M059J (cell line): ENCODE results near the gene SAMD11. TPM values are rescaled to one million over a fixed set of nuclear protein-coding genes. Genes with fewer than 3 reads are reported as not detected.

ENCODE experiments used
- DNase-seq: peaks from one replicate; pipeline ENCODE4 v3.0.0-alpha.2; 2012; ENCODE audit warnings: low read depth
- total RNA-seq: library from RNA; depleted of rRNA; stranded (reverse); fragments of >200 nt; shearing (Covaris generic); gene quantifications from 2 replicates; pipeline ENCODE4 v1.2.3, GENCODE V29; 2014

SAMD11 gene
- total RNA-seq, 1 experiment from 2014 or later, result 59.8 TPM

GRCh38 chr1:917466-918091 is 6.1 kb upstream of the SAMD11 start:
- DNase-seq, result no peak

- no peak for DNase-seq
Observed at GRCh38 chr1:918353-918752, 5.4 kb upstream of the SAMD11 start.

- DNase-seq, result no peak
Observed at GRCh38 chr1:918843-919242, 4.9 kb upstream of the SAMD11 start.

DNA sequence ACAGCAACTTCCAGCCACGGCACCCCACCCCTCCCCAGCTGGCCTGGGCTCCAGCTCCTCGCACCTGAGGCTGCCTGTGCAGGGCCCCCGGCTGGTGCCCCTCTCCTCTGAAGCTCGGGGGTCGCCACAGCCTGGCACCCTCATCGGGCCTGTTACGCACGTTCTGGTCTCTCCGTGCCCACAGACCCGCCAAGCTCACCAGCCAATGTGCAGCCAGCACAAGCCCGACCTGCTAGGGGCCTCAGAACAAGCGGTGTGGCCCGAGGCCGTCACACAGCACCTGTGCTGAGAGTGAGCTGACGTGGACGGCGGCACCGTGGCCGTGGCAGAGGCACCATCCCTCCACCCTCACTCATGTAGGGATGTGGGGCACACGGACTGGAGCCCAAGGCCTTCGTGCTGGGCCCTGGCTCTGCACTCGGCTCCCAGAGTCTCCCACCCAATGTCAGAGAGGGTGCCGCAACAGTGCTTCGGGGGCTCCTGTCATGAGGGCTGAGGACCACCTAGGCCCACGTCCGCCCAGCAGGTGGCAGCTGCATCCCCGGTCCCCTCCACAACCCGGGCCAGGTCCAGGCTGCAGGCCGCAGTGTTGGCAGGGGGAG is 4.4 kb upstream of the SAMD11 start:
- no peak for DNase-seq

DNA sequence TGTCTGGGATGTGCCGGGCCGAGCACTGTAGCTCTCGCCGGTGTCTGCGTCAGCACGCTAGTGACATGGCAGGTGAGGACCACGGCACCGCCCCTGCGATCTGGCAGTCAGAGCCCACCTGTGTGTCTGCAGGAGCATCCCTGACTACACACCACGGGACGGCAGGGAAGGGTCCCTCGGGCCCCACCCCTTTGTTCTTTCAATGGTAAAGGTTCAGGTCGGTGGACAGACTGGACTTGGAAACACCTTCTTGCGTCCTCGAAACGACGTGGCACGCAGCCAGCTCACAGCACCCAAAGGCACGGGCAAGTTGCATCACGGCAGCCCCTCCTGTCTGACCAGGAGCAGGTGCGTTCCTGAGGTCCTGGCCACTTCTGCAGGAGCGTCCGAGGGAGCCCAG is 3.7 kb upstream of the SAMD11 start:
- DNase-seq, result no peak

- no peak for DNase-seq
Observed at GRCh38 chr1:920521-920920, 3.2 kb upstream of the SAMD11 start.

- DNase-seq, result peak; percentile 82
Observed at GRCh38 chr1:921011-921837, 2.5 kb upstream of the SAMD11 start.

DNA sequence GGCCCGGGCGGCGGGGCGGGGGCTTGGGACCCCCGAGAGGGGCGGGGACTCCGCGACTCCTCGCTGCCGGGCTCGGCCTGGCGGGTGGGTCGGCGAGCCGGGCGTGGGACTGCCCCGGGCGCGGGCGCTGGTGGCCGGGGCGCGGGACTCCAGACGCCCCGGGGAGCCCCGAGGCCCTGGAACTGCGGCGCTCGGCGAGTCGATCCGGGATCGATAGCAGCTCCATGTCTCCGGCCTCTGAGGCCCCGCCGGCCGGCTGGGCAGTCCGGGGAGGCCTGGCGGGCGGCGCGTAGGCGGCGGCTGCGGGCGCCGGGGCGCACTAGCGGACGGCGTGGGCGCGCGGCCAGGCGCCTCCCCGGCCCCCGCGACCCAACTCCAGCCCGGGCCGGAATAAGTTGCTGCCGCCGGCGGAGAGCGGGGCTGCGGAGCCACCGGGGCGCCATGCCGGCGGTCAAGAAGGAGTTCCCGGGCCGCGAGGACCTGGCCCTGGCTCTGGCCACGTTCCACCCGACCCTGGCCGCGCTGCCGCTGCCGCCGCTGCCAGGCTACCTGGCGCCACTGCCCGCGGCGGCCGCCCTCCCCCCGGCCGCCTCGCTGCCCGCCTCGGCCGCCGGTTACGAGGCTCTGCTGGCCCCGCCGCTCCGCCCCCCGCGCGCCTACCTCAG is 400 bp downstream of the SAMD11 start:
- DNase-seq, result no peak

GRCh38 chr1:924656-925560 is 1.2 kb downstream of the SAMD11 start:
- peak; percentile 73 for DNase-seq

GRCh38 chr1:925561-926421 is 2.1 kb downstream of the SAMD11 start:
- peak; percentile 69 for DNase-seq

- DNase-seq, result no peak
Observed at GRCh38 chr1:927234-927633, 3.5 kb downstream of the SAMD11 start.

DNA sequence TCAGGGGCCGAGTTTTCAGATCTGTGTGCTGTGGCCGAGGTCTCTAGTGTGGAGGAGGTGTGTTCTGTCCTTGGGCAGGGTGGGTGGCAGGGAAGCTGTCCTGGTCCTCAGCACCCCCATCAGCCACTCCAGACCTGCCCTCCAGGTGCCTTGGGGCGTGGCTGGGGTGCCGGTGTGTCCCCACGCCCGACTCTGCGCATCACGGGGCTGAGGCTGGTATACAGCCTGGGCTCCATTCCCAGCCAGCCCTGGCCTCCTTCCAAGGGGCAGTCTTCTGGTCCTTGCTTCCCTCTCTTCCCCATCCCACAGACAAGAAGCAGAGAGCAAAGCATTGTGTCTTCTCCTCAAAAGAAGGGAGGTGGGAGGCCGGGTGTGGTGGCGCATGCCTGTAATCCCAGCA is 4.0 kb downstream of the SAMD11 start:
- no peak for DNase-seq

DNA sequence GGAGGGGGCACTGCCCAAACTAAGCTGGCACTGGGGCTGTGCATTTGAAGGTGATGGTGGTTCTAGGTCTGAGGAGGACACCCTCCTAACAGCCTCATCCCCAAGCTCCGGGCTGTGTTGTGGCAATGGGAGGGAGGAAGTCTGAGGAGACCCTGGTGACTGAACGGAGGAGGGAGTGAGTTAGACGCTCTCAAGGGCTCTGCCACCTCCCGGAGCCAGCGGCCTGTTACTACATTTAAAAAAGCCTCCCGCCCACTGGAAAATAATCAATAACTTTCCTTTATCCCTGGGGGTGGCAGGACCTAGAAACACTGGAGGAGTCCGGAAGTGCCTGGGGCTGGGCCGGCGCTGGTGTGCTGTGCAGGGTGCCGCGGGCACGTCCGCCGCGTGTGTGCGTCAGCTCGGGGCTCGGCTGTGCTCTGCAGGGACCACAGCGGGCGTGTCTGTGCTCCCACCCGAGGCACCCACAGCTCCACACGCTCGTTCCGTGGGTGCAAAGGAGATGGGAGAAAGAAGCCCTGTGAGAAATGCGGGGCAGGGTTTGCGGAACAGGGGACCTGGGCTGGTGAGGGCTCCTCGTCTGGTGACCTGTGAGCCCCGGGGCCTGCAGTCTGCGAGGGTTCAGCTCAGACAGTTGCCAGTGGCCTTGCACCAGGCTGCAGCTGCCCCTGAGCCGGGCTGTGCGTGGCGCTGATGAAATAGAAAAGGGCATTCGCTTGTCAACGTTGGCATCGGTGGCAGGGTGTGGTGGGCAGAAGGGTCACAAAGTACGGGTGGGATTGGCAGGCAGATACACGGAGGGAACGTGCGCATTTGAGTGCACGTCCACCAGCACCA is 5.3 kb downstream of the SAMD11 start:
- no peak for DNase-seq

GRCh38 chr1:929712-930632 is 6.2 kb downstream of the SAMD11 start:
- no peak for DNase-seq

DNA sequence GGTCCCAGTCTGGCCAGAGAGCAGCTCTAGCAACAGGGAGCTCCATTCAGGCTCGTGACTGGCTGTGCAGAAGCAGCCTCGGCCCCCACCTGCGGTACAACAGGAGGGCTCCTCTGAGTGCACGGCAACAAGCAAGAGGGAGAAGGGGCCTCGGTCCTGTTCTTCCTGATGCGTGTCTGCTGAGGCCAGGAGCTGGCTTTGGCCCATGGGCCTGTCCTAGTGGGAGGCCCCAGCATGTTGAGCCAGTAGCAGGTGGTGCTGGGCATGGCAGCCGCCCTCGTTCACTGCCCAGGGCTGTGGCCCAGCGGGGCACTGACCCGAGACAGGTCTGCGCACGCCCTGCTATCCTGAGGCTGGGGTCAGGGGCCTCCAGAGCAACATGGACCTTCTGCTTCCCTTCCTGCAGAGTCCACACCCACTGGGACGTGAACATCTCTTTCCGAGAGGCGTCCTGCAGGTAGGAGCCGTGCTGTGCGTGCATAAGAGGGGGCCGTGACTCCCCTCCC is 7.0 kb downstream of the SAMD11 start:
- DNase-seq, result no peak

DNA sequence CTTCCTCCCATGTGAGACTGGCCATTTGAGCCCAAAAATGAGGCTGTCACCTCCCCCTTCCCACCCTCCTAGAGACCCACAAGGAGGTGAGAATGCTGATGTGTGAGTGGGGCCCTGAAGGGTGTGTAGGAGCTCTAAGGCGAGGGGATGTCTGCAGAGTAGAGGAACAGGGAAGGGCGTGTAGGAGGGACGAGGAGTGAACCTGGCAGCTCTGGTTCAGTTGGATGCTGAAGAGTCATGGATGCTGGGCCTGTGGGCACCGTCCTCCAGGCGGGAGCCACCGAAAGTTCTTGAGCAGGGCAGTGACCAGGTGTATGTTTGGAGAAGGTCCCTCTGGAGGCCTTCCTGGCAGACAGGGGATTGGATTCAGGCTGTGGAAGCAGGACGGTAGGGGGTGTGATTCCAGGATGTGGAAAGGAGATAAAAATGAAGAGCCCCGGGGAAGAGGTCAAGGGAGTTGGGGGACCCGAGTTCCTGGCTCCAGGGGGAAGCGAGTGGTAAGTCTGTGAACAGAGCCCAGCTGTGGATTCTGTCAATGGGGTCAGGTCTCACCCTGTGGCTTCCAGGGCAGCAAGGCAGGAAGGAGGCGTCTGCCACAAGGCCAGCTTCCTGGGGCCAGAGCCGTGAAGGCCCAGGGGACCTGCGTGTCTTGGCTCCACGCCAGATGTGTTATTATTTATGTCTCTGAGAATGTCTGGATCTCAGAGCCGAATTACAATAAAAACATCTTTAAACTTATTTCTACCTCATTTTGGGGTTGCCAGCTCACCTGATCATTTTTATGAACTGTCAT is 7.9 kb downstream of the SAMD11 start:
- DNase-seq, result no peak

DNA sequence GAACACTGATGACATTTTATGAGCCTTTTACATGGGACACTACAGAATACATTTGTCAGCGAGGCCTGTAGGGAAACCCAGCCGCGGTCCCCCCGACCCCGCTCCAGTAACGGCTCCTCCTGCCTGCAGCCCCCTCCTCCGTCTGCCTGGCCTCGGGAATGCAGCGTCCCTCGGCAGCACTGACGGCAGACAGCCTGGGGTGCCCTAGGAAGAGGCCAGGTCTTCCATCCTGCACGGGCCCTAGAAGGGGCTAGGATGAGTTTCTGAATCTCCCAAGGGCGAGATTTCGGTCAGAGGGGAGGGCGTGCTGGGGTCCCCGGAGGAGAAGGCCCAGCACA is 8.4 kb downstream of the SAMD11 start:
- DNase-seq, result no peak
